HepG2 (cell line): ENCODE measurements around the gene ETFRF1. TPM values are rescaled to one million over a fixed set of nuclear protein-coding genes. Genes with fewer than 3 reads are reported as not detected.

Experiments used
- ATAC-seq: fragments of 200-7000 bp; cut with Tn5 transposase; 3 replicates; pipeline ENCODE4 v1.9.1; 2020; ENCODE audit warnings: mild to moderate bottlenecking, moderate library complexity
- BruUV-seq: library from RNA; stranded (reverse); fragments of 400-500 nt; replicated peaks from 2 replicates; lab custom pipeline; 2021; lab: Mats Ljungman, UMichigan
- CTCF ChIA-PET: fragments of 300-600 bp; formaldehyde crosslinking; extraction: SDS; loops from one replicate; lab custom pipeline; 2021; ENCODE audit warnings: low total read pairs, inconsistent platforms, low intra/inter-chr PET ratio; lab: Yijun Ruan, JAX
- POLR2A ChIA-PET: fragments of 350-600 bp; sonication (Branson Sonifier 250); formaldehyde crosslinking; loops from one replicate; lab custom pipeline; 2020; ENCODE audit warnings: antibody characterized with exemption, inconsistent platforms; lab: Yijun Ruan, JAX
- DNase-seq: peaks from one replicate; pipeline ENCODE4 v3.0.0-alpha.2; 2015; ENCODE audit warnings: low spot score
- FAIRE-seq: peaks from 3 replicates; lab custom pipeline; 2011; peaks lifted over from hg19 to GRCh38; lab: Jason Lieb, UNC
- H2AFZ ChIP-seq: one replicate; pipeline ENCODE4 v1.6.1; 2011; ENCODE audit warnings: low read length, inconsistent platforms
- H3K27ac ChIP-seq: fragments of 300-600 bp; 3 replicates; pipeline ENCODE4 v1.8.0; 2011; ENCODE audit warnings: mixed run types, mild to moderate bottlenecking, mixed read lengths, low read length, inconsistent platforms; ENCODE audit not compliant: insufficient read depth; ENCODE audit errors: extremely low read length
- H3K27me3 ChIP-seq, 2 experiments: fragments of 200-600 bp in 1 of 2; 2 replicates in 1 of 2; 3 replicates in 1 of 2; pipeline versions ENCODE4 v1.6.0 to v1.8.0; 2011; ENCODE audit warnings: low read length in 2 of 2, mild to moderate bottlenecking in 2 of 2, moderate library complexity in 2 of 2, inconsistent platforms in 1 of 2; ENCODE audit not compliant: insufficient read depth in 2 of 2, control insufficient read depth in 1 of 2
- H3K36me3 ChIP-seq, 2 experiments: fragments of 200-600 bp in 1 of 2; replicated peaks in 1 of 2; 2 replicates in 1 of 2; 3 replicates in 1 of 2; pipeline versions ENCODE4 v1.5.1 to v1.8.0; 2011; ENCODE audit warnings: low read length in 2 of 2, inconsistent platforms in 1 of 2; ENCODE audit not compliant: insufficient read depth in 2 of 2, control insufficient read depth in 1 of 2
- H3K4me1 ChIP-seq: 2 replicates; pipeline ENCODE4 v1.5.1; 2012; ENCODE audit warnings: low read length, inconsistent platforms; ENCODE audit not compliant: insufficient read depth
- H3K4me2 ChIP-seq: 2 replicates; pipeline ENCODE4 v1.6.0; 2011; ENCODE audit warnings: low read depth, low read length, inconsistent platforms
- H3K4me3 ChIP-seq, 3 experiments: fragments of 200-600 bp in 1 of 3; sonication (generic), shearing (Covaris generic) in 1 of 3; replicated peaks in 1 of 3; 2 replicates each; pipeline ENCODE4 v1.5.1; 2011 to 2016; ENCODE audit warnings: low read length in 3 of 3, inconsistent platforms in 2 of 3, low read depth in 2 of 3, mild to moderate bottlenecking in 2 of 3, control low read depth in 1 of 3, mixed read lengths in 1 of 3; ENCODE audit not compliant: insufficient read depth in 1 of 3
- H3K79me2 ChIP-seq: one replicate; pipeline ENCODE4 v1.6.1; 2011; ENCODE audit warnings: low read length, inconsistent platforms; ENCODE audit not compliant: insufficient read depth
- H3K9ac ChIP-seq: 2 replicates; pipeline ENCODE4 v1.6.0; 2011; ENCODE audit warnings: mild to moderate bottlenecking, low read depth, low read length, inconsistent platforms; ENCODE audit not compliant: insufficient read depth
- H3K9me3 ChIP-seq: 2 replicates; pipeline ENCODE4 v1.5.1; 2012; ENCODE audit warnings: mild to moderate bottlenecking, low read length
- H4K20me1 ChIP-seq: 2 replicates; pipeline ENCODE4 v1.6.0; 2011; ENCODE audit warnings: inconsistent platforms, mild to moderate bottlenecking, low read length, moderate library complexity; ENCODE audit not compliant: insufficient read depth
- CTCF ChIP-seq: sonication (generic); formaldehyde crosslinking; IDR thresholded peaks from 2 replicates; pipeline ENCODE4 v1.5.0; 2020; ENCODE audit warnings: mild to moderate bottlenecking, missing genetic modification reagents, moderate library complexity
- HOXA5 ChIP-seq: sonication (generic); formaldehyde crosslinking; IDR thresholded peaks from 2 replicates; pipeline ENCODE4 v1.4.0; 2020; ENCODE audit warnings: missing genetic modification reagents
- MTA1 ChIP-seq: sonication (generic); formaldehyde crosslinking; IDR thresholded peaks from 2 replicates; pipeline ENCODE4 v1.4.0; 2020; ENCODE audit warnings: missing genetic modification reagents, mild to moderate bottlenecking, borderline replicate concordance
- NFYB ChIP-seq: sonication (generic); formaldehyde crosslinking; IDR thresholded peaks from 2 replicates; pipeline ENCODE4 v1.4.0; 2020; ENCODE audit warnings: missing genetic modification reagents
- SMC3 ChIP-seq: IDR thresholded peaks from 2 replicates; pipeline ENCODE4 v1.6.1; 2011; ENCODE audit warnings: low read length, improper control_type of control experiment
- STAG1 ChIP-seq: sonication (generic); formaldehyde crosslinking; IDR thresholded peaks from 2 replicates; pipeline ENCODE4 v1.4.0; 2020; ENCODE audit warnings: missing genetic modification reagents
- ZFY ChIP-seq: sonication (generic); formaldehyde crosslinking; IDR thresholded peaks from 2 replicates; pipeline ENCODE4 v1.4.0; 2020; ENCODE audit warnings: missing genetic modification reagents
- ZNF225 ChIP-seq: sonication (generic); formaldehyde crosslinking; IDR thresholded peaks from 2 replicates; pipeline ENCODE4 v1.4.0; 2020; ENCODE audit warnings: mild to moderate bottlenecking, missing genetic modification reagents
- ZNF382 ChIP-seq: sonication (generic); formaldehyde crosslinking; IDR thresholded peaks from 2 replicates; pipeline ENCODE4 v1.5.0; 2020; ENCODE audit warnings: missing genetic modification reagents, mild to moderate bottlenecking, borderline replicate concordance
- ZNF510 ChIP-seq: sonication (generic); formaldehyde crosslinking; IDR thresholded peaks from 2 replicates; pipeline ENCODE4 v1.4.0; 2020; ENCODE audit warnings: low read depth, mild to moderate bottlenecking, missing genetic modification reagents
- ZNF766 ChIP-seq: sonication (generic); formaldehyde crosslinking; IDR thresholded peaks from 2 replicates; pipeline ENCODE4 v1.5.0; 2020; ENCODE audit warnings: missing genetic modification reagents, borderline replicate concordance
- ZNF891 ChIP-seq: sonication (generic); formaldehyde crosslinking; IDR thresholded peaks from 2 replicates; pipeline ENCODE4 v1.5.0; 2020; ENCODE audit warnings: mild to moderate bottlenecking, missing genetic modification reagents
- WGBS: methylation state at CpG from one replicate; pipeline ENCODE4 v1.1.6; 2017; ENCODE audit warnings: low lambda C conversion rate; 5-methylcytosine and 5-hydroxymethylcytosine counted together
- in situ Hi-C: cut with HindIII; loops from 2 replicates; pipeline ENCODE4 v1.10.0; 2017; ENCODE audit warnings: low pct_unique_long_range_greater_than_20kb; ENCODE audit not compliant: extremely low pct_ligation_motif_present
- intact Hi-C: fragments of 100-400 bp; cut with micrococcal nuclease; formaldehyde crosslinking; loops from one replicate; pipeline ENCODE4 v1.10.0; 2022; ENCODE audit not compliant: unreplicated experiment
- polyA plus RNA-seq, 8 experiments: library from polyadenylated mRNA; depleted of rRNA in 3 of 8; stranded (reverse) in 7 of 8; unstranded in 1 of 8; fragments of >200 nt; fragmentation: Illumina TruSeq in 4 of 8; extraction: Trizol in 4 of 8; gene quantifications; 2 replicates each; pipeline versions ENCODE4 v1.2.1 to v1.2.3, GENCODE V29; 2011 to 2016; ENCODE audit warnings: low read depth in 4 of 8, missing spikeins in 1 of 8, mixed read lengths in 1 of 8; ENCODE audit not compliant: insufficient read depth in 1 of 8
- total RNA-seq, 5 experiments: library from RNA; depleted of rRNA; stranded (reverse); fragments of >200 nt; fragmentation: Illumina TruSeq; extraction: Trizol; gene quantifications; 2 replicates each; pipeline ENCODE4 v1.2.3, GENCODE V29; 2016; ENCODE audit warnings: low read depth in 1 of 5
- TF ChIP-seq, protein P1 (sequence below): sonication (generic); formaldehyde crosslinking; IDR thresholded peaks from 2 replicates; pipeline ENCODE4 v1.4.0; 2020; ENCODE audit warnings: missing genetic modification reagents
- TF ChIP-seq, protein P2 (sequence below): sonication (generic); formaldehyde crosslinking; IDR thresholded peaks from 2 replicates; pipeline ENCODE4 v1.5.1; 2020; ENCODE audit warnings: missing genetic modification reagents, mild to moderate bottlenecking, borderline replicate concordance

The ETFRF1 gene
- total and polyA plus RNA-seq, 2 of the 13 experiments (the other 11 are each of a cell fraction or from before 2014, with no cell fraction given) = 6.8 to 7.0 TPM

DNA sequence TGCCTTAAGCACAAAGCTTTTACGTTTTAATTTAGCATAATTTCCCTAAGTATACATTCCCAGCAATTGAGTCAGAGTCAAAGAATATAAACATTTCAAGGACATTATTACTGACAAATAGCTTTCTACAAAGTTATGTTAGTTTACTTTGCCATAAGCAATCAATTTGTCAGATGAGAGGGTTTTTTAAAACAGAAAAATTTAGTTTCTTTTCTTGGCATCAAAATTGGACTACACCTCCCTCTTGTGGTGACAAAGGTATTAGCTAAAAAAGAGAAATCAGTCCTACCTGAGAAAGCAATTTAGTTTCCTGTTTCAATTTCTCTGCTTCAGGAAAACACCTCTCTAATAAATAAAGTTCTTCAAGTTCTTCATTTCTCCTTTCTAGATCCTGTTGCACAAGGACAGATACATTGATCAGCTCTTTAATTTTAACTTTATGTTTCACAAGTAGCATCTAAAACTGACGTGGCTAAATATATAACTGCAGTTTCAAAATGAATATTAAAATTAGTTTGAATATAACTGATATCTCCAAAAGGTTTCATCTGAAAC is 39.9 kb upstream of the ETFRF1 start:
- H3K9me3 ChIP-seq = no peaks in the 10 kb centered on the region
- TF ChIP-seq ZNF510 (CRISPR knock-in tag) (no peak), STAG1 (CRISPR knock-in tag) (peak; percentile 41; the same call in 1 of the 2 replicates), ZNF225 (CRISPR knock-in tag) (no peak), SMC3 (peak; percentile 46; the same call in 1 of the 2 replicates), NFYB (CRISPR knock-in tag) (no peak), ZNF382 (CRISPR knock-in tag) (no peak), HOXA5 (no peak), MTA1 (CRISPR knock-in tag) (no peak), ZNF766 (CRISPR knock-in tag) (no peak), ZFY (CRISPR knock-in tag) (no peak), CTCF (CRISPR knock-in tag) (peak; percentile 58), ZNF891 (no peak)
- TF ChIP-seq, protein P1, sequence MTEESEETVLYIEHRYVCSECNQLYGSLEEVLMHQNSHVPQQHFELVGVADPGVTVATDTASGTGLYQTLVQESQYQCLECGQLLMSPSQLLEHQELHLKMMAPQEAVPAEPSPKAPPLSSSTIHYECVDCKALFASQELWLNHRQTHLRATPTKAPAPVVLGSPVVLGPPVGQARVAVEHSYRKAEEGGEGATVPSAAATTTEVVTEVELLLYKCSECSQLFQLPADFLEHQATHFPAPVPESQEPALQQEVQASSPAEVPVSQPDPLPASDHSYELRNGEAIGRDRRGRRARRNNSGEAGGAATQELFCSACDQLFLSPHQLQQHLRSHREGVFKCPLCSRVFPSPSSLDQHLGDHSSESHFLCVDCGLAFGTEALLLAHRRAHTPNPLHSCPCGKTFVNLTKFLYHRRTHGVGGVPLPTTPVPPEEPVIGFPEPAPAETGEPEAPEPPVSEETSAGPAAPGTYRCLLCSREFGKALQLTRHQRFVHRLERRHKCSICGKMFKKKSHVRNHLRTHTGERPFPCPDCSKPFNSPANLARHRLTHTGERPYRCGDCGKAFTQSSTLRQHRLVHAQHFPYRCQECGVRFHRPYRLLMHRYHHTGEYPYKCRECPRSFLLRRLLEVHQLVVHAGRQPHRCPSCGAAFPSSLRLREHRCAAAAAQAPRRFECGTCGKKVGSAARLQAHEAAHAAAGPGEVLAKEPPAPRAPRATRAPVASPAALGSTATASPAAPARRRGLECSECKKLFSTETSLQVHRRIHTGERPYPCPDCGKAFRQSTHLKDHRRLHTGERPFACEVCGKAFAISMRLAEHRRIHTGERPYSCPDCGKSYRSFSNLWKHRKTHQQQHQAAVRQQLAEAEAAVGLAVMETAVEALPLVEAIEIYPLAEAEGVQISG = no peak
- TF ChIP-seq, protein P2, sequence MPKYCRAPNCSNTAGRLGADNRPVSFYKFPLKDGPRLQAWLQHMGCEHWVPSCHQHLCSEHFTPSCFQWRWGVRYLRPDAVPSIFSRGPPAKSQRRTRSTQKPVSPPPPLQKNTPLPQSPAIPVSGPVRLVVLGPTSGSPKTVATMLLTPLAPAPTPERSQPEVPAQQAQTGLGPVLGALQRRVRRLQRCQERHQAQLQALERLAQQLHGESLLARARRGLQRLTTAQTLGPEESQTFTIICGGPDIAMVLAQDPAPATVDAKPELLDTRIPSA (CRISPR knock-in tag) = no peak
- TF ChIP-seq, all 625 proteins: peak for 3
- no peaks in the 10 kb centered on the region for H3K36me3 ChIP-seq
- ChIA-PET CTCF (interaction anchor here (1.8 kb wide), 1 partner anchor 163 kb away, joined by 6 read pairs; no protein-coding TSS in a partner anchor), POLR2A (interaction anchor here (1.0 kb wide), 1 partner anchor 40 kb away, joined by 3 read pairs; the partner anchor contains the start of genes DNAI7 and ETFRF1)
- WGBS = 7% methylated on average over 2 of the region's 2 CpGs
- no peak for ATAC-seq
- no TSS peak for BruUV-seq
- intact Hi-C loops (loop anchor here (1.0 to 2.0 kb wide), 2 partner anchors 24 to 232 kb away; no protein-coding TSS in a partner anchor), in situ Hi-C loops (no loop called here)
- H3K4me1 ChIP-seq = peaks cover 5% of the 10 kb centered on the region; the same call in 1 of the 2 replicates
- FAIRE-seq = no peak
- H3K79me2 ChIP-seq = no peaks in the 10 kb centered on the region
- H4K20me1 ChIP-seq = no peaks in the 10 kb centered on the region
- H3K4me2 ChIP-seq = peak overlapping the region; percentile 44
- H3K9ac ChIP-seq = no peak overlapping the region
- peak overlapping the region; percentile 43 for H2AFZ ChIP-seq
- H3K27me3 ChIP-seq = no peaks in the 10 kb centered on the region; a peak in 1 of 5 replicates
- H3K4me3 ChIP-seq = peak overlapping the region in 1 of 3 experiments; percentile 31; a peak in 2 of 6 replicates
- DNase-seq = peak; percentile 16
- no peak overlapping the region for H3K27ac ChIP-seq
